Activated B cell treated with CpG ODN at 0.5 μM for 24 hours (primary cell): ENCODE results near the gene ADAMTS19. TPM values are rescaled to one million over a fixed set of nuclear protein-coding genes. Genes with fewer than 3 reads are reported as not detected.

Experiments
- ATAC-seq: fragments of 200-7000 bp; cut with Tn5 transposase; one replicate; pipeline ENCODE4 v1.10.0; 2021; ENCODE audit warnings: low read depth, mild to moderate bottlenecking, moderate library complexity
- CTCF ChIA-PET: fragments of 350-600 bp; sonication (Branson Sonifier 250); formaldehyde crosslinking; loops from one replicate; lab custom pipeline; 2021; ENCODE audit warnings: antibody characterized with exemption; lab: Charles Lee
- POLR2A ChIA-PET: fragments of 350-600 bp; sonication (Branson Sonifier 250); formaldehyde crosslinking; loops from one replicate; lab custom pipeline; 2021; ENCODE audit warnings: antibody characterized with exemption; lab: Charles Lee
- DNase-seq: peaks from one replicate; pipeline ENCODE4 v3.0.0; 2022
- H3K27ac Mint-ChIP-seq: one replicate; pipeline ENCODE4 v1.8.0; 2020; ENCODE audit warnings: mixed read lengths
- H3K27me3 Mint-ChIP-seq: one replicate; pipeline ENCODE4 v1.8.0; 2021; ENCODE audit warnings: mixed read lengths
- H3K36me3 Mint-ChIP-seq: one replicate; pipeline ENCODE4 v1.8.0; 2021; ENCODE audit warnings: low read depth, mixed read lengths
- H3K4me1 Mint-ChIP-seq: one replicate; pipeline ENCODE4 v1.8.0; 2021; ENCODE audit warnings: mixed read lengths
- H3K4me3 Mint-ChIP-seq: one replicate; pipeline ENCODE4 v1.8.0; 2020; ENCODE audit warnings: mild to moderate bottlenecking, mixed read lengths
- H3K9me3 Mint-ChIP-seq: one replicate; pipeline ENCODE4 v1.8.0; 2020; ENCODE audit warnings: mixed read lengths
- CTCF ChIP-seq: fragments of 200-600 bp; IDR thresholded peaks from one replicate; pipeline ENCODE4 v1.8.0; 2022; ENCODE audit warnings: antibody characterized with exemption, mild to moderate bottlenecking
- intact Hi-C: fragments of 100-400 bp; cut with micrococcal nuclease; formaldehyde crosslinking; loops from one replicate; pipeline ENCODE4 v1.15.1; 2024
- total RNA-seq: library from RNA; stranded (reverse); gene quantifications from 2 replicates; pipeline ENCODE4 v1.2.3, GENCODE V29; 2022

The ADAMTS19 gene
- total RNA-seq, 1 donor from 2014 or later: not detected

GRCh38 chr5:129601576-129601975, 141.5 kb downstream of the ADAMTS19 start:
- TF ChIP-seq CTCF: no peak
- no peaks in the 10 kb centered on the region for H3K36me3 Mint-ChIP-seq
- DNase-seq: no peak
- ATAC-seq: no peak
- POLR2A ChIA-PET: no interaction called here
- H3K4me3 Mint-ChIP-seq: no peak overlapping the region
- intact Hi-C loops: no loop called here
- no peaks in the 10 kb centered on the region for H3K27me3 Mint-ChIP-seq
- no peaks in the 10 kb centered on the region for H3K4me1 Mint-ChIP-seq
- CTCF ChIA-PET: no interaction called here
- H3K9me3 Mint-ChIP-seq: no peaks in the 10 kb centered on the region
- no peak overlapping the region for H3K27ac Mint-ChIP-seq

- Mint-ChIP-seq H3K9me3 (no peaks in the 10 kb centered on the region), H3K36me3 (no peaks in the 10 kb centered on the region), H3K4me3 (no peak overlapping the region), H3K4me1 (no peaks in the 10 kb centered on the region), H3K27me3 (no peaks in the 10 kb centered on the region), H3K27ac (no peak overlapping the region)
- ATAC-seq (no peak), DNase-seq (no peak)
- POLR2A ChIA-PET: no interaction called here
- CTCF ChIA-PET: no interaction called here
- TF ChIP-seq CTCF: no peak
- intact Hi-C loops: no loop called here
Observed at GRCh38 chr5:129608350-129608749, 148.3 kb downstream of the ADAMTS19 start.

GRCh38 chr5:129609710-129610109, 149.6 kb downstream of the ADAMTS19 start:
- H3K9me3 Mint-ChIP-seq: no peaks in the 10 kb centered on the region
- intact Hi-C loops: no loop called here
- ChIA-PET CTCF (no interaction called here), POLR2A (no interaction called here)
- ATAC-seq: no peak
- H3K4me1 Mint-ChIP-seq: no peaks in the 10 kb centered on the region
- DNase-seq: no peak
- H3K27me3 Mint-ChIP-seq: no peaks in the 10 kb centered on the region
- TF ChIP-seq CTCF: no peak
- no peak overlapping the region for H3K4me3 Mint-ChIP-seq
- no peaks in the 10 kb centered on the region for H3K36me3 Mint-ChIP-seq
- H3K27ac Mint-ChIP-seq: no peak overlapping the region

GRCh38 chr5:129616517-129616916, 156.4 kb downstream of the ADAMTS19 start:
- ChIA-PET CTCF (no interaction called here), POLR2A (no interaction called here)
- Mint-ChIP-seq H3K36me3 (no peaks in the 10 kb centered on the region), H3K27me3 (no peaks in the 10 kb centered on the region), H3K4me3 (no peak overlapping the region), H3K4me1 (no peaks in the 10 kb centered on the region), H3K27ac (no peak overlapping the region), H3K9me3 (no peaks in the 10 kb centered on the region)
- ATAC-seq (no peak), DNase-seq (no peak)
- intact Hi-C loops: no loop called here
- no peak for TF ChIP-seq CTCF

- no peak for ATAC-seq
- TF ChIP-seq CTCF: no peak
- no peak for DNase-seq
- Mint-ChIP-seq H3K4me1 (no peaks in the 10 kb centered on the region), H3K4me3 (no peak overlapping the region), H3K27ac (no peak overlapping the region), H3K27me3 (no peaks in the 10 kb centered on the region), H3K36me3 (no peaks in the 10 kb centered on the region), H3K9me3 (no peaks in the 10 kb centered on the region)
- intact Hi-C loops: no loop called here
- ChIA-PET CTCF (no interaction called here), POLR2A (no interaction called here)
Observed at GRCh38 chr5:129617206-129617605, 157.1 kb downstream of the ADAMTS19 start.
